ENCODE data around the gene TSSC4.

The TSSC4 gene

GRCh38 chr11:2369320-2369719, 31.2 kb upstream of the TSSC4 start:
- no peak for DNase-seq (ENCODE audit: low read depth in 2 of 2)

GRCh38 chr11:2369896-2370295, 30.7 kb upstream of the TSSC4 start:
- no peak for DNase-seq (ENCODE audit: low read depth in 2 of 2)

DNA sequence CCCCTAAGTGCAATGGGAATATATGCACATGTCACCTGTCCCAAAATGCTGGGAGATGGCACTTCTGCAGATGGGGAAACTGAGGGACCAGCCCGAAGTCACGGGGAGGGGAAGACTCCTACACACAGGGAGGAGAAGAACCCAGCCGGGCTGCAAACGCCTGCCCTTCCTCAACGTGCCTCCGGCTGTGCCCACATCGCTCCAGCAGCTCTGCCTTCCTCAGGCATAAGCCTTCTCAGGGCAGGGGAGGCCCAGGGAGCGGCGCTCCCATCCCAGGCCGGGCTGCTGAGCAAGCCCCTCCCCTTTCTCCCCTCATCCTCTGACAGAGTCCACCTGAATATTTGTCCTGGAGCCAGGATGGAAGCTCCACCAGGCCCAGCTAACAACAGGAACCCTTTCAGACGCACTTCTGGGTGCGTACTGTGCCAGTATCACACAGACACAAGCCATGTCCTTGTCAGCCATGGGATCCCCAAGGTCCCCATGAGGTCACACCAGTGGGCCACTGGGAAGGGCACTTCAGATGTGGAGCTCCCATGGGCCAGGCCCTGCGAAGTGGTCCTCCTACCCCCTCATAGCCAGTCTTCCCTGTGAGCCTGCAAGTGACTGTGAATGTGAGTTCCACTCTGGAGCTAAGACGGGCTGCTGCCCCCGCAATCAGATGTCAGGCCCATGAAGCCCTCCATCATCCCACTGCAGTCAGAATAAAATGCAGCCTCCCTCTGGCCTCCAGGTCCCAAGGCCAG, 25.9 kb upstream of the TSSC4 start:
- DNase-seq (ENCODE audit: low read depth in 2 of 2): no peak

DNA sequence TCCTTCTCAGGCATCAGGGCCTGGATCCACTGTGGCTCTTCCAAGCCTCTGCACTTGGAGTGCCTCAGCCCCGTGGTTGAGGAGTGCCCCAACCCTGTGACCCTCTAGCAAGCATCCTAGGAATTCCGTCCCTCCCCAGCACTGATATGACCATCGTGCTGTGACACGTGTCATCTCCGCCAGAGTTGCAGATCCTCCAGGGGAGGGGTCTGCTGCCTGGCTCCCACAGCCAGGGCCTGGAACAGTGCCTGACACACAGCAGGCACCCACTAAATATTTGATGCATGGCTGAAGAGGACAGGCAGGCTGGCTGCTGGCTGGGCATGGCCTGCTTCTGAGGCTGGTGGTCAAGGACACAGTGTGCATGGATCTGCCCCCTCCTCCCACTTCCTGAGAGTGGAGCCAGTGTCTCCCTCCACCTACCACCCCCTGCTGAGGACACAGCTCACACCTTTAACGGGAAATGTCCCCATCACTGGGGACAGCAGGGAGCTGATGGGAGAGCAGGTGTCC, 25.2 kb upstream of the TSSC4 start:
- no peak for DNase-seq (ENCODE audit: low read depth in 2 of 2)

- DNase-seq (ENCODE audit: low read depth in 2 of 2): no peak
Observed at GRCh38 chr11:2375964-2376551, 24.5 kb upstream of the TSSC4 start.

- peak; percentile 47 to 59 for DNase-seq (ENCODE audit: low read depth in 2 of 2)
Observed at GRCh38 chr11:2376751-2377451, 23.6 kb upstream of the TSSC4 start, which contains the start of gene CD81. CD81 (plus strand) TSS chr11:2377310; CDS start chr11:2377550, 240 bp downstream.

DNA sequence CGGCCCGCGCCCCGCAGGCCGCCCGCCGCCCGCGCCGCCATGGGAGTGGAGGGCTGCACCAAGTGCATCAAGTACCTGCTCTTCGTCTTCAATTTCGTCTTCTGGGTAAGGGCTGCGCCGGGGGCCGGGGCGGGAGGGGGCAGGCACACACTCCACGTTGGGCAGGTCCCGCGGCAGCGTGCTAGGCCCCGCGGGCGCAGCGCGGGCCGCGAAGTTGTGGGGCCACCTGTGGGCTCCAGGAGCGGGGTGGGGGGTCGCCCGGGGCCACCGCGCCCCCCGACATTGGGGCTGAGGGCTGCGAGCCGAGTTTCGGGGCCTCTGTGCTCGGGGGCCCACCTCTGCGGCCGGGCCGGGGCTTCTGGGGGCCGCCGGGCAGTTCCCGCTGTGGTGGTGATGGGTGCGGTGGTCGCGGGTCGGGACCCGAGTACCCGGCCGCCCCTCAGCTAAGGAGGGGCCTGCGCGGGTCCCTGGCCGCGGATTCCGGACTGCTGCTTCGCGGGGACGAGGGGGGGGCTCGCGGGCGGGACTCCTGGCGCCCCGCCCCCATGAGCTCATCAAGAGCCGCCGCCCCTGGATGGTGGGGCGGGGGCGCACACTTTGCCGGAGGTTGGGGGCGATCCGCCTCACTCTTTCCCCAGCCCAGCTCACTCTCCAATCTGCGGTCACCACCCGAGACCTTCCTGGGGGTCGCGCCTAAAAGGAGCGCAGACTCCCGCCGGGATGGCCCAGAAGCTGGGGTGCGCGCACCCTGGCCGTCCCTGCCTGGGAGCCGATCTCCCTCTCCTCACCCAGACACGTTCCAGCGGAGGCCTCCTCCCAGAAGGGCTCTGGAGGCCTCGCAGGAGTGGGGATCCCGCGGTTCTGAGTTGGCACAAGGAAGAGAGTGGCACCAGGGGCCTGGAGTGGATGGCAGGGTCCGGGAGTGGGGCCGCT, 22.8 kb upstream of the TSSC4 start:
- peak; percentile 38 to 49 for DNase-seq (ENCODE audit: low read depth in 2 of 2)

GRCh38 chr11:2378527-2379210, 21.9 kb upstream of the TSSC4 start:
- no peak for DNase-seq (ENCODE audit: low read depth in 2 of 2)

- no peak for DNase-seq (ENCODE audit: low read depth in 2 of 2)
Observed at GRCh38 chr11:2379466-2380174, 20.9 kb upstream of the TSSC4 start.

GRCh38 chr11:2380396-2380795, 20.2 kb upstream of the TSSC4 start:
- DNase-seq (ENCODE audit: low read depth in 2 of 2): no peak

DNA sequence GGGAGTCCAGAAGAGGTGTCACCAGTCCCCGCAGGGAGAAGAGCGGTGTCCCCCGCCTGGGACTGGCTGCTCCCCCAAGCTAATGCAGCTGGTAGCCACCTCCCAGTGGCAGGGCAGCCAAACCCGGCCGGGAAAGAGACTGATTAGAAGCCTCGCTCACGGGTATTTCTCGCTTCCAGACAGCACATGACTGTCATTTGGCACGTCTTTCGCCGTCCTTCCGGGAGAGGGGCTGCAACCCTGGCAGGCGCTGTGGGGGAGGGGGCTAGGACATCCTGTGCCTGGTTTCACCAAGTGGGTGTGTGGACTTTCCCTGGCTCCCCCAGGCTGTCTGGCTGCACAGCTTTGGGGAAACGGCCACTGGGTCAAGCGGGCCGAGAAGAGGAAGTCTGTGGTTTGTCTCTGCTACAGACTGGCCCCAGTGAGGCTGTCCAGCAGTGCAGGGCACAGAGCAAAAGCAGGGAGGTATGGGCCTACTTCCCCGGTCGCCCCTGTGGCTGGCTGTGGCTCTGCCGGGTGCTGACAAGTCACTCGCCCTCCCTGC, 19.7 kb upstream of the TSSC4 start:
- DNase-seq (ENCODE audit: low read depth in 2 of 2): no peak

GRCh38 chr11:2381494-2382128, 18.9 kb upstream of the TSSC4 start:
- DNase-seq (ENCODE audit: low read depth in 2 of 2): no peak

GRCh38 chr11:2382129-2382517, 18.4 kb upstream of the TSSC4 start:
- no peak for DNase-seq (ENCODE audit: low read depth in 2 of 2)

GRCh38 chr11:2382936-2383851, 17.4 kb upstream of the TSSC4 start:
- no peak for DNase-seq (ENCODE audit: low read depth in 2 of 2)

DNA sequence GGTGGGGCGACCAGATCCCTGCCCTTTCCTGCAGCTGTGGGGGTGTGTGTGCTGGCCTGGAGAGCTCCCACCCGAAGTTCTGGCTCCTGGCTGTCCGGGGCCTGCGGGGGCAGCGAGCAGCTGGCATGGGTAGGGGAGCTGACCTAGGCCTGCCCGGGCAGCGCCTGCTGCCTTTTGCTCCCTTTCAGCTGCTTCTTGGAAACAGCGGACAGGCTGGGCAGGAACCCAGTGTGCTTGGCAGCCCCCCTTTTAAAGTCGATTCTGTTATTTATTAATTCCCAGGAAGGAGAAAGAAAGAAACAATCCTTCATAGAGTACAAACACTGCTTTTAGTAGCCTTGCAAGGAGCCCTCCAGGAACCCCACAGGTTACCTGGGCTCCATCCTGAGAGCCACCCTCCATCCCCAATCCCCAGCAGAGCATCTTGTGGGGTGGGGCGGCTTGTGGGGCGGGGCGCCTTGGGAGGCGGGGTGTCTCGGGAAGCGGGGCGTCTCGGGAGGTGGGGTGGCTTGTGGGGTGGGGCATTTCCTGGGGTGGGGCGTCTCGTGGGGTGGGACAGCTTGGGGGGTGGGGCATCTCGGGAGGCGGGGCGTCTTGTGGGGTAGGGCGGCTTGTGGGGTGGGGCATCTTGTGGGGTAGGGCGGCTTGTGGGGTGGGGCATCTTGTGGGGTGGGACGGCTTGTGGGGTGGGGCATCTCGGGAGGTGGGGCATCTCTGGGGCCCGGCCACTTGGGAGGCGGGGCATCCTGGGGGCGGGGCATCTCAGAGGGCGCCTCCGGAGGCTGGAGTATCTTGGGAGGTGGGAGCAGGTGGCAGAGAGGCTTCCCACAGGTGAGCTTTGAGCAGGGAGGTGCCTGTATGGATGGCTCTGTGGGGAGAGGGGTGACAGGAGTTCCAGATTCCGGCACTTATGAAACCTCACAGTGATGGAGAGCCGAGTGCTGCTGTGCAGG, 16.4 kb upstream of the TSSC4 start:
- no peak for DNase-seq (ENCODE audit: low read depth in 2 of 2)

DNA sequence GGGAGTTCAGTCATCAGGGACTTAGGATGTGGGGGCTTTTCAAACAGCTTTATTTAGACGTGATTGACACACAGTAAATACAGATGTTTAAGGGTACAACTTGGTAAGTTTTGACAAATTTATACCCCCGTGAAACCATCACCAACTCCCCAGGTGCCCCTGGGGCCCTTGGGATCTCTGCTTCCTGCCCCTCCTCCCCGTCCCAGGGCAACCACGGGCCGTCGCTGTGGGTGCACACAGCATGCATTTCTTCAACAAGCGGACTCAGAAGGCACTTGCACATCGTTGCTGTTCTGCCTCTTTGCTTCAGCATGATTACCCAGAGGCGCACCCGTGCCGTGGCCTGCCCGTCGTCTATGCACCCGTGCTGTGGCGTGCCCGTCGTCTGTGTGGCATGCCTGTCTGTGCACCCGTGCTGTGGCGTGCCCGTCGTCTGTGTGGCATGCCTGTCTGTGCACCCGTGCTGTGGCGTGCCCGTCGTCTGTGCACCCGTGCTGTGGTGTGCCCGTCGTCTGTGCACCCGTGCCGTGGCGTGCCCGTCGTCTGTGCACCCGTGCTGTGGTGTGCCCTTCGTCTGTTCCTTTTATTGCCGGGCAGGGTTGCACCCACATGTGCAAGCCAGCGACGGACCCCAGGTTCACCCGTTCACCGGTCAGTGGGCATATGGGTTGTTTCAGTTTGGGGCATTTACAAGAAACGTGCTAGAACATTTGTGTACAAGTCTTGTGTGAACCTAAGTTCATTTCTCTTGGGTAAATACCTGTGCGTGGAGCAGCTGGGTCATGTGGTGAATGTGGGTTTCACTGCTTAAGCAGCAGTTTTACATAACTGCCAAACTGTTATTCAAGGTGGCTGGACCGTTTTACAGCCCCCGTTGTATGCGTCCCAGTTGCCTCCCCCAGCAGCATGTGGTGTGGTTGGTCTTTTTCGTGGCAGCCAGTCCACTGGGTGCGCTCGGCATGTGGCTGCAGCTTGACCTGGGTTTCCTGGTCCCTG, 15.1 kb upstream of the TSSC4 start:
- DNase-seq (ENCODE audit: low read depth in 2 of 2): no peak

Data from stimulated activated CD4-positive, alpha-beta T cell treated with anti-CD3 and anti-CD28 coated beads, Interleukin-4, amount 100 ng/mL, for 48 hours (primary cell).